ENCODE measurements around the gene TMED6. TPM values are rescaled to one million over a fixed set of nuclear protein-coding genes. Genes with fewer than 3 reads are reported as not detected.

The TMED6 gene
- total and polyA plus RNA-seq, 2 of the 8 experiments (the other 6 are each of a cell fraction or from before 2014, with no cell fraction given) = not detected

Other genes with a start within 250 kb of the TMED6 start
- 64.4 and 69.6 TPM in 2 replicates for gene HAS3, start 246.1 kb downstream of the TMED6 start, total RNA-seq (2021; fragmentation: NEBNext Ultra II Directional; extraction: Animal tissue kit (Norgen Biotek cat#: 25700))
- 32.1 and 36.3 TPM in 2 replicates for gene HAS3, start 246.1 kb downstream of the TMED6 start, polyA plus RNA-seq (2011; rRNA removed)
- 138 and 146 TPM in 2 replicates for gene CHTF8, start 219.2 kb downstream of the TMED6 start, total RNA-seq (2021; fragmentation: NEBNext Ultra II Directional; extraction: Animal tissue kit (Norgen Biotek cat#: 25700))
- gene CHTF8, start 219.2 kb downstream of the TMED6 start, polyA plus RNA-seq (2011; rRNA removed) = 114 and 163 TPM in 2 replicates
- 101 TPM in 2 replicates for gene UTP4, start 219.1 kb downstream of the TMED6 start, total RNA-seq (2021; fragmentation: NEBNext Ultra II Directional; extraction: Animal tissue kit (Norgen Biotek cat#: 25700))
- 71.8 and 118 TPM in 2 replicates for gene UTP4, start 219.1 kb downstream of the TMED6 start, polyA plus RNA-seq (2011; rRNA removed)
- 16.1 and 19.6 TPM in 2 replicates for gene SNTB2, start 164.6 kb downstream of the TMED6 start, total RNA-seq (2021; fragmentation: NEBNext Ultra II Directional; extraction: Animal tissue kit (Norgen Biotek cat#: 25700))
- 6.0 and 8.9 TPM in 2 replicates for gene SNTB2, start 164.6 kb downstream of the TMED6 start, polyA plus RNA-seq (2011; rRNA removed)
- gene VPS4A, start 40.4 kb downstream of the TMED6 start, total RNA-seq (2021; fragmentation: NEBNext Ultra II Directional; extraction: Animal tissue kit (Norgen Biotek cat#: 25700)) = 24.1 and 26.6 TPM in 2 replicates
- gene VPS4A, start 40.4 kb downstream of the TMED6 start, polyA plus RNA-seq (2011; rRNA removed) = 14.1 and 19.0 TPM in 2 replicates
- gene PDF, start 21.2 kb downstream of the TMED6 start, total RNA-seq (2021; fragmentation: NEBNext Ultra II Directional; extraction: Animal tissue kit (Norgen Biotek cat#: 25700)) = 23.6 and 23.9 TPM in 2 replicates
- gene PDF, start 21.2 kb downstream of the TMED6 start, polyA plus RNA-seq (2011; rRNA removed) = 17.7 and 19.3 TPM in 2 replicates
- gene COG8, start 12.2 kb downstream of the TMED6 start, total RNA-seq (2021; fragmentation: NEBNext Ultra II Directional; extraction: Animal tissue kit (Norgen Biotek cat#: 25700)) = 55.4 and 55.6 TPM in 2 replicates
- gene COG8, start 12.2 kb downstream of the TMED6 start, polyA plus RNA-seq (2011; rRNA removed) = 49.1 and 60.9 TPM in 2 replicates
- 52.1 and 52.2 TPM in 2 replicates for gene NIP7, start 12.0 kb downstream of the TMED6 start, total RNA-seq (2021; fragmentation: NEBNext Ultra II Directional; extraction: Animal tissue kit (Norgen Biotek cat#: 25700))
- 10.5 and 14.5 TPM in 2 replicates for gene NIP7, start 12.0 kb downstream of the TMED6 start, polyA plus RNA-seq (2011; rRNA removed)
- 31.8 and 37.0 TPM in 2 replicates for gene TERF2, start 34.2 kb upstream of the TMED6 start, total RNA-seq (2021; fragmentation: NEBNext Ultra II Directional; extraction: Animal tissue kit (Norgen Biotek cat#: 25700))
- 14.1 and 16.1 TPM in 2 replicates for gene TERF2, start 34.2 kb upstream of the TMED6 start, polyA plus RNA-seq (2011; rRNA removed)
- gene CYB5B, start 72.8 kb upstream of the TMED6 start, total RNA-seq (2021; fragmentation: NEBNext Ultra II Directional; extraction: Animal tissue kit (Norgen Biotek cat#: 25700)) = 118 and 127 TPM in 2 replicates
- 70.8 and 108 TPM in 2 replicates for gene CYB5B, start 72.8 kb upstream of the TMED6 start, polyA plus RNA-seq (2011; rRNA removed)
- gene NFAT5, start 214.2 kb upstream of the TMED6 start, total RNA-seq (2021; fragmentation: NEBNext Ultra II Directional; extraction: Animal tissue kit (Norgen Biotek cat#: 25700)) = 25.4 and 29.0 TPM in 2 replicates
- 6.0 and 8.9 TPM in 2 replicates for gene NFAT5, start 214.2 kb upstream of the TMED6 start, polyA plus RNA-seq (2011; rRNA removed)